GM12878 (cell line): Measurements from ENCODE around the gene FBLIM1. TPM values are rescaled to one million over a fixed set of nuclear protein-coding genes. Genes with fewer than 3 reads are reported as not detected.

Experiments used
- ATAC-seq: fragments of 200-7000 bp; cut with Tn5 transposase; 3 replicates; pipeline ENCODE4 v1.9.1; 2020; ENCODE audit warnings: mild to moderate bottlenecking, moderate library complexity
- BruUV-seq: library from RNA; stranded (reverse); fragments of 400-500 nt; replicated peaks from 2 replicates; lab custom pipeline; 2021; lab: Mats Ljungman, UMichigan
- CTCF ChIA-PET: fragments of 300-600 bp; sonication (Branson Sonifier 250); formaldehyde crosslinking; extraction: SDS; loops from one replicate; lab custom pipeline; 2021; ENCODE audit warnings: inconsistent platforms; lab: Yijun Ruan, JAX
- POLR2A ChIA-PET: fragments of 350-600 bp; formaldehyde crosslinking; extraction: SDS; loops from one replicate; lab custom pipeline; 2021; ENCODE audit warnings: inconsistent platforms; lab: Charles Lee
- RAD21 ChIA-PET: fragments of 300-600 bp; sonication (Branson Sonifier 250); formaldehyde crosslinking; loops from one replicate; lab custom pipeline; 2023; ENCODE audit warnings: antibody characterized with exemption; ENCODE audit not compliant: unreplicated experiment; lab: Charles Lee
- SMC1A ChIA-PET: fragments of 300-600 bp; sonication (Branson Sonifier 250); formaldehyde crosslinking; loops from one replicate; lab custom pipeline; 2023; ENCODE audit not compliant: unreplicated experiment, uncharacterized antibody; lab: Charles Lee
- DNase-seq: peaks from one replicate; pipeline ENCODE4 v3.0.0-alpha.2; 2011; ENCODE audit warnings: low read depth, low spot score
- FAIRE-seq: peaks from 3 replicates; lab custom pipeline; 2011; peaks lifted over from hg19 to GRCh38; lab: Jason Lieb, UNC
- H2AFZ ChIP-seq: 2 replicates; pipeline ENCODE4 v1.6.0; 2011; ENCODE audit warnings: low read depth, low read length, control low read depth; ENCODE audit not compliant: control insufficient read depth
- H3K27ac ChIP-seq: 2 replicates; pipeline ENCODE4 v1.5.1; 2011; ENCODE audit warnings: control low read depth; ENCODE audit not compliant: control insufficient read depth, insufficient read depth
- H3K27me3 ChIP-seq, 2 experiments: replicated peaks in 1 of 2; 2 replicates each; pipeline versions ENCODE4 v1.6.0 to v1.6.1; 2011; ENCODE audit warnings: low read length in 1 of 2; ENCODE audit not compliant: control insufficient read depth in 2 of 2, insufficient read depth in 2 of 2
- H3K36me3 ChIP-seq, 2 experiments: 2 replicates each; pipeline ENCODE4 v1.5.1; 2011; ENCODE audit warnings: low read length in 1 of 2; ENCODE audit not compliant: control insufficient read depth in 2 of 2, insufficient read depth in 2 of 2
- H3K4me1 ChIP-seq: 2 replicates; pipeline ENCODE4 v1.6.1; 2011; ENCODE audit warnings: mild to moderate bottlenecking, low read length, moderate library complexity, mixed read lengths; ENCODE audit not compliant: control insufficient read depth, insufficient read depth
- H3K4me2 ChIP-seq: 2 replicates; pipeline ENCODE4 v1.6.0; 2011; ENCODE audit warnings: control low read depth; ENCODE audit not compliant: control insufficient read depth, insufficient read depth
- H3K4me3 ChIP-seq: fragments of 200-600 bp; sonication (generic); 2 replicates; pipeline ENCODE4 v1.5.1; 2016
- H3K79me2 ChIP-seq: 2 replicates; pipeline ENCODE4 v1.6.0; 2011; ENCODE audit warnings: low read length; ENCODE audit not compliant: control insufficient read depth, insufficient read depth
- H3K9ac ChIP-seq: 2 replicates; pipeline ENCODE4 v1.8.0; 2011; ENCODE audit warnings: low read length, control low read depth, mixed read lengths; ENCODE audit not compliant: control insufficient read depth, insufficient read depth
- H3K9me3 ChIP-seq: replicated peaks from 3 replicates; pipeline ENCODE4 v1.5.1; 2011; ENCODE audit warnings: mild to moderate bottlenecking, low read length; ENCODE audit not compliant: control insufficient read depth, insufficient read depth
- H4K20me1 ChIP-seq: 2 replicates; pipeline ENCODE4 v1.6.0; 2011; ENCODE audit not compliant: control insufficient read depth, insufficient read depth
- ATF7 ChIP-seq: fragments of 450-650 bp; IDR thresholded peaks from 2 replicates; pipeline ENCODE4 v1.6.1; 2016; ENCODE audit warnings: low read depth, mild to moderate bottlenecking
- BCL11A ChIP-seq: IDR thresholded peaks from 2 replicates; pipeline ENCODE4 v1.6.1; 2011; ENCODE audit warnings: low read depth, low read length
- ESRRA ChIP-seq: IDR thresholded peaks from 2 replicates; pipeline ENCODE4 v1.6.1; 2012; ENCODE audit warnings: mild to moderate bottlenecking, low read length, improper control_type of control experiment
- FOXK2 ChIP-seq: fragments of 450-650 bp; IDR thresholded peaks from 2 replicates; pipeline ENCODE4 v1.6.1; 2017; ENCODE audit warnings: mild to moderate bottlenecking, moderate library complexity
- PAX8 ChIP-seq: fragments of 450-650 bp; IDR thresholded peaks from 2 replicates; pipeline ENCODE4 v1.6.1; 2017; ENCODE audit warnings: mild to moderate bottlenecking, moderate library complexity
- RB1 ChIP-seq: fragments of 450-650 bp; formaldehyde crosslinking; IDR thresholded peaks from 2 replicates; pipeline ENCODE4 v1.6.1; 2017; ENCODE audit warnings: mild to moderate bottlenecking, borderline replicate concordance
- STAT1 ChIP-seq: fragments of 450-650 bp; conservative IDR thresholded peaks from 2 replicates; pipeline ENCODE4 v1.6.1; 2014; ENCODE audit warnings: antibody characterized with exemption, mild to moderate bottlenecking
- ZBTB11 ChIP-seq: fragments of 450-650 bp; formaldehyde crosslinking; IDR thresholded peaks from 2 replicates; pipeline ENCODE4 v1.5.0; 2022; ENCODE audit warnings: mild to moderate bottlenecking, missing genetic modification characterization
- WGBS: methylation state at CpG from one replicate; pipeline ENCODE4 v1.1.6; 2016; ENCODE audit warnings: low lambda C conversion rate; ENCODE audit not compliant: insufficient replicate concordance, insufficient coverage; ENCODE audit errors: missing lambda C conversion rate; 5-methylcytosine and 5-hydroxymethylcytosine counted together
- in situ Hi-C: fragments of 300-500 bp; cut with MboI; formaldehyde crosslinking; loops from 9 replicates; pipeline ENCODE4 v1.14.3; 2018; ENCODE audit warnings: mixed read lengths
- intact Hi-C: fragments of 100-400 bp; cut with micrococcal nuclease; formaldehyde crosslinking; loops from one replicate; pipeline ENCODE4 v1.14.2; 2022; ENCODE audit not compliant: unreplicated experiment
- polyA plus RNA-seq, 11 experiments: library from polyadenylated mRNA; depleted of rRNA in 4 of 11; unstranded in 6 of 11; stranded (reverse) in 5 of 11; fragments of >200 nt; fragmentation: Nextera tagmentation in 4 of 11; fragmentation: Illumina TruSeq in 1 of 11; extraction: Ambion mirVana in 4 of 11; extraction: Trizol in 1 of 11; gene quantifications; 1 replicate in 1 of 11; 2 replicates in 10 of 11; pipeline versions ENCODE4 v1.2.1 to v1.2.3, GENCODE V29; 2011 to 2016; ENCODE audit warnings: inconsistent platforms in 2 of 11, missing spikeins in 2 of 11, low read depth in 1 of 11
- total RNA-seq, 4 experiments: library from RNA; depleted of rRNA in 3 of 4; stranded (reverse); fragments of >200 nt in 3 of 4; fragmentation: Illumina TruSeq in 1 of 4; extraction: Trizol in 1 of 4; gene quantifications; 2 replicates each; pipeline versions ENCODE4 v1.2.1 to v1.2.3, GENCODE V29; 2013 to 2021

FBLIM1 gene
- total and polyA plus RNA-seq, 10 of the 15 experiments (the other 5 are each of a cell fraction or from before 2014, with no cell fraction given) = 0.03 to 0.13 TPM; not detected in 8

DNA sequence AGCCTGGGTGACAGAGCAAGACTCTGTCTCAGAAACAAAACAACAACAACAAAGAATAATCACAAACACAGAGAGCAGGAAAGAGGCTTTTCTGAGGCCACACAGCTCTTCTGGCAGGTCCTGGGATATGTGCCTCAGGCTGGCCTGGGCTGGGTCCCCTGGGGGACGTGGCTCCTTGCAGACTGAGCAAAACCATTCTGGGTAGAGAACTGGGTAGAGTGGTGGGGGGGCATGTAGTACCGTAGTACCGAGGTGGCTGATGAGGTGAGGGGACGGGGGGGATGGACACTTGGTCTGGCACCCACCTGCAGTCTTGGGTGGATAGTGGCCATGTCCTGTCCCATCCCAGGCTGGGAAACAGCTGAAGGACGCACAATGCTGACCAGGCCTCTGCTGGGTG, 10.3 kb upstream of the FBLIM1 start (continued):
- TF ChIP-seq ESRRA (no peak), FOXK2 (no peak), PAX8 (no peak), ATF7 (no peak), STAT1 (no peak), BCL11A (no peak)

DNA sequence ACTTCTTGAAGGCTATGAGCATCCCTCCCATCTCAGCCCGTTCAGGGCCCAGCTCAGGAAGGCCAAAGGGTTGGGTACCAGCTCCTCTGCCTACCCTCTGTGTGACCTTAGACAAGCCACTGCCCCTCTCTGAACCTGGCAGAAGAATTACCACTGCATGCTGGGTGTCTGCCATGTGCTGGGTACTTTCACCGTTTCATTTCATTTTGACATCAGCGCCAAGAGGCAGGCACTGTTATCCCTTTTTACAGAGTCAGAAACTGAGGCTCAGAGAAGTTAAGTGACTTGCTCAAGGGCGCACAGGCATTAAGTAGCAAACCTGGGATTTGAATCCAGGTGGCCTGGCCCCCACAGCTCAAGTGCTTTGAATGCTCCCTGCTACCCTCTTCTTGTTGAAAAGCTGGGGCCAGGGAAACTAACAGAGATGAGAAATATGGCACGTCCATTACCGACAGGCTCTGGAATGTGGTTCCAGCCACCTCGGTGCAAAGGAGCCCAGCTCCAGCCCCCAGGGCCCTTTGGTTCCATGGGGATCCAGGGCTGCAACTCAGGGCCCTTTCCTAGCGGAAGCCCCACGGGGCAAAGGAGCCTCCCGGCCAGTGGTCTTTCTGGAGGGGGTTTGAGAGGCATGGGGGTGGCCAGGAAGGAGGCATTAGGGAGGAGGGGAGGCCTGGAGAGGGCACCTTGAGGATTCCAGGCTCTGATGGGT, 9.8 kb upstream of the FBLIM1 start:
- H3K27ac ChIP-seq = no peak overlapping the region
- intact Hi-C loops (no loop called here), in situ Hi-C loops (loop anchor here (5.0 kb wide), 1 partner anchor 48 kb away; no protein-coding TSS in a partner anchor)
- BruUV-seq = no TSS peak
- no peak overlapping the region for H3K4me3 ChIP-seq
- H2AFZ ChIP-seq = no peak overlapping the region
- ATAC-seq (no peak), FAIRE-seq (no peak), DNase-seq (no peak)
- no peaks in the 10 kb centered on the region for H3K9me3 ChIP-seq
- WGBS = 37% methylated on average over 10 of the region's 10 CpGs
- no peaks in the 10 kb centered on the region for H4K20me1 ChIP-seq
- POLR2A ChIA-PET = no interaction called here
- TF ChIP-seq ZBTB11 (CRISPR knock-in tag) (no peak), RB1 (no peak)
- RAD21 ChIA-PET = no interaction called here
- no peaks in the 10 kb centered on the region; a peak in 1 of 4 replicates for H3K27me3 ChIP-seq
- H3K4me1 ChIP-seq = 0 out of 2 replicates have a peak, but pooled peaks cover 3% of the 10 kb centered on the region
- H3K79me2 ChIP-seq = no peaks in the 10 kb centered on the region
- CTCF ChIA-PET = interaction anchor here (1.1 kb wide), 1 partner anchor 43 kb away, joined by 4 read pairs; no protein-coding TSS in a partner anchor
- no peak overlapping the region for H3K9ac ChIP-seq
- SMC1A ChIA-PET = no interaction called here
- no peaks in the 10 kb centered on the region for H3K36me3 ChIP-seq
- no peak overlapping the region for H3K4me2 ChIP-seq
